Occipital lobe (tissue), 2 donors: ENCODE data around the gene SENP7. TPM values are rescaled to one million over a fixed set of nuclear protein-coding genes. Genes with fewer than 3 reads are reported as not detected.
"Not testable (repeated sequence)": the region's sequence is repeated elsewhere in the genome, so short reads cannot be mapped to it uniquely, and the experiment has no call there.

Experiments
- DNase-seq: peaks from one replicate; lab custom pipeline; 2025; lab: John Stamatoyannopoulos, UW
- total RNA-seq: library from RNA; depleted of rRNA; stranded (reverse); fragments of >200 nt; gene quantifications from one replicate; pipeline ENCODE4 v1.2.3, GENCODE V29; 2014

SENP7 gene
- total RNA-seq, 1 donor from 2014 or later = 107 TPM

GRCh38 chr3:101453961-101454360, 59.1 kb downstream of the SENP7 start:
- no peak for DNase-seq

GRCh38 chr3:101438641-101439040, 74.4 kb downstream of the SENP7 start:
- DNase-seq = not testable (repeated sequence)

DNA sequence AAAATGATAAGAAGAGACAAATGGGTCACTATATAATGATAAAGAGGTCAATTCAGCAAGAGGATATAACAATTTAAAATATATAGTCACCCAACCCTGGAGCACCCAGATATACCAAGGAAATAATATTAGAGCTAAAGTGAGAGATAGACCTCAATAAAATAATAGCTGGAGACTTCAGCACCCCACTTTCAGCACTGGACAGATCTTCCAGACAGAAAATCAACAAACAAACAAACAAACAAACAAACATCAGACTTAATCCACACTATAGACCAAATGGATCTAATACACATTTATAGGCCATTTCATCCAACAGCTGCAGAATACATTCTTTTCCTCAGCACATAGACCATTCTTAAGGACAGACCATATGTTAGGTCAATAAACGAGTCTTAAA, 79.4 kb downstream of the SENP7 start:
- DNase-seq = no peak

GRCh38 chr3:101423984-101424888, 88.8 kb downstream of the SENP7 start:
- no peak for DNase-seq

- DNase-seq = no peak
Measured at GRCh38 chr3:101418851-101419250, 94.2 kb downstream of the SENP7 start.

DNA sequence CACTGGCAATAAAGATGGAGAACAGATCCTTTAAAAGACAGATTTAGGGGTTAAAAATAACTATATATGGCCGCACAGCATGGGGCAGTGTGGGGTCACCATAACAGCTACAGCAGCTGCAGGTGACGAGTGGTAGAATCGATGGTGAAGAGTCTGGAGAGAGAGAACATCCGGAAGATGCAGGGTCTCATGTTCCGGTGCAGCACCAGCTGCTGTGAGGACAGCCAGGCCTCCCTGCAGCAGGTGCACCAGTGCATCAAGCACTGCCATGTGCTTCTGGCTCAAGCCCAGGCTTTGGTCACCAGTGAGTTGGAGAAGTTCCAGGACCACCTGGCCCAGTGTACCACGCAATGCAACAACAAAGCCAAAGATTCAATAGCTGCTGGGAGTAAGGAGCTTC, 98.9 kb downstream of the SENP7 start:
- no peak for DNase-seq

GRCh38 chr3:101413656-101414055, 99.4 kb downstream of the SENP7 start:
- DNase-seq = no peak

DNA sequence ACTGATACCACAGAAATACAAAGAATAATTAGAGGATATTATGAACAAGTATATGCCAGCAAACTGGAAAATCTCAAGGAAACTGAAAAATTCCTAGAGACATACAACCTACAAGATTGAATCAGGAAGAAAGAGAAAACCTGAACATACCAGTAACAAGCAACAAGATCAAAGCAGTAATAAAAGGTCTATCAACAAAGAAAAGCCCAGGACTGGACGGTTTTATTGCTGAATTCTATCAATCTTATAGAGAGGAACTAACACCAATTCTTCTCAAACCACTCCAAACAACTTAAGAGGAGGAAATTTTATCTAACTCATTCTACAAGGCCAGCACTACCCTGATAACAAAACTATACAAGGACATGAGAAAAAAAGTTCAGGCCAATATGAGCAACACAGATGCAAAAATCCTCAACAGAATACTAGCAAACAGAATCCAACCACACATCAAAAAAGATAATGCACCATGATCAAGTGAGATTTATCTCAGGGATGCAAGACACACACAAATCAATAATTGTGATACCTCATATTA, 121.5 kb downstream of the SENP7 start:
- no peak for DNase-seq

GRCh38 chr3:101388706-101389105, 124.3 kb downstream of the SENP7 start:
- DNase-seq = no peak

DNA sequence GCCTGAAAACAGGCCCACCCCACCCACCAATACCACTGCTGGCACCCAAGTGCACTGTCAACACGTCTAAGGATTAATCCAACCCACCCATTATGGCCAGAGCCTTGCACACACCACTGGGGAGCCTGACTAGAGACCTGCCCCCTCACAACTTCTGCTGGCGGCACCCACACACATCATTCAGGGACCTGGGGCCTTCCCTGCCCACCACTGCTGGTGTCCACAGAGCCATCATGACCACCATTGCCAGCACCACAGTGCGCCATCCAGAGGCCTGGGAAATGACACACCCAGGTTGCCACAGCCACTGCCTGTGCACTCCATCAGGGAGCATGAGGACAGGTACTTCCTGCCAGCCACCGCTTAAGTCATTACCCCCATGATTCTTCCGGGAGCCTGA, 125.7 kb downstream of the SENP7 start:
- no peak for DNase-seq

DNA sequence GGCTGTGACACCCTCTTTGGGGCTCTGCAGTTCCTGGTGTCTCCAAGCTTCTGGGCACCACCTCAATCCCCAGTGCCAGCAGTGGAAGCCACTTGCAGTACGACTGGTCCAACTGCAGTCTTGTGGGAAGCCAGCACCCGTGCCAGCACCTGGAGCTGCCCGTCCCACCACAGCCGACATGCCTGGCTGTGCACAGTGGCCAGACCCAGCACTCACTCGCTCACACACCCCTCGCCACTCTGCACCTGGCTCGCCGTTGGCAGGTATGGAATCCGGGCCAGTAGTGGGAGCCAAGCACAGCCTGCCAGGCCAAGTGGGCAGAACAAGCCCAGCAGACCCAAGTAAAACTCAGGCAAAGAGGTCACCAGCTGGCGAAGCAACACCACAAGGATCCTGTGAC, 128.6 kb downstream of the SENP7 start:
- DNase-seq = no peak

GRCh38 chr3:101383656-101384055, 129.4 kb downstream of the SENP7 start:
- no peak for DNase-seq

- DNase-seq = no peak
Measured at GRCh38 chr3:101383156-101383575, 129.8 kb downstream of the SENP7 start.

DNA sequence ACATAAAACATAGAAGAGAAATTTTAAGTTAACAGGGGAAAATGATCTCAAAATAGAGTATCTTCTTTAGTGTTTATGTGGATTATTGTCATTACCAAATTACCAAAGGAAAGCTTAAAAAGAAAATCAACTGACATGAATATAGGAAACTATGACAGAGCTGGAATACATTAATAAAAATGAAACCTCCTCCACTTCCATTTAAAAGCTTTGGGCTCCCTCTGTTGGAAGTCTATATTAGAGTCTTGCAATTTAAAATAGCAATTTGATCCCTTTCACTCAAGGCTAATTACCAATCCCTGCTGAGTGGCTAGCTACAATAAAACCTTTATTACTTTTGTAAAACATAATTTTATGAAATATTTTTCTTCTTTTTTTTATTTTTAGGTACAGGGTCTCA, 131.2 kb downstream of the SENP7 start:
- DNase-seq = no peak

GRCh38 chr3:101379658-101380376, 133.2 kb downstream of the SENP7 start:
- DNase-seq = no peak

GRCh38 chr3:101377796-101378195, 135.2 kb downstream of the SENP7 start:
- no peak for DNase-seq

DNA sequence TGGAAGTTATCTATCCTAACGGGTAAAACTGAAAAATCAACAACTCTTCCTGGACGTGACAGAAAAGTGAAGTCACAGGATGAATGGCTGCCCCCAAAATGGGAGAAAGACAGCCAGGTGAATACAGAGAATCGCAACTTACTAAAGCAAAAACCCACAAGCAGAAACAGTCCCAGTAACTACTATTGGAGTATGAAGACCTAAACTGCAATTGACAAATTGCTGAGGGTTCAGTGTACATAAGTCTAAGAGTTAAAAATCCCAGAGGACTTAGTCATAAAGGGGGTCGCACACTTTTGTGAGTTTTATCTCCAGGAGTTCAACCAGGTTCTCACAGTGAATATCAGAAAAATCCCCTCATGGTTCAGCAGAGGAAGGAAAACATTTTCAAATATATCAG, 135.8 kb downstream of the SENP7 start:
- DNase-seq = no peak

DNA sequence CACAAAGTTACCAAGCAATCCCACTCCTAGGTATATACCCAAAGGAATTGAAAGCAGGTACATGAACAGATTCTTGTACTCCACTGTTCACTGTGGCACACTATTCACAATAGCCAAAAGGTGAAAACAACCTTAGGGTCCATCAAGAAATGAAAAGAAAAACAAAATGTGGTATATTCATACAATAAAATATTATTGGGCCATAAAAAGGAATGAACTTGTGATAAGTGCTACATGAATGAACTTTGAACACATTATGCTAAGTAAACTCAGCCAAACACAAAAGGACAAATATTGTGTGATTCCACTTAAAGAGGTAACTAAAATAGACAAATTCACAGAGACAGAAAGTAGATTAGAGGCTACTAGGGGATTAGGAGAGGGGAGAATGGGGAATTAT, 137.4 kb downstream of the SENP7 start:
- no peak for DNase-seq

DNA sequence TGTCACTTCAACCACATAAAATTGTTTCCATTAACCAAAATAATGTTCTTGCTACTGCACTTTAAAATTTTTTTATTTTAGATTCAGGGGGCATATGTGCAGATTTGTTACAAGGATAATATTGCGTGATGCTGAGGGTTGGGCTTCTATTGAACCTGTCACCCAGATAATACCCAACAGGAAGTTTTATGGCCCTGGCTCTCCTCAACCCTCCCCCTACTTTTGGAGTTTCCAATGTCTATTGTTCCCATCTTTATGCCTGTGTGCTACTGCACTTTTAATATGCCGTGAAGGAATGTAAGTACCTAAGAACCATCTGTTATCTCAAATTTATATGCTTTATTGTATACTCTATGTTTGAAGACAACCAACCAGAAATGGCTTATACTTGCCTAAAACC, 150.6 kb downstream of the SENP7 start:
- no peak for DNase-seq

DNA sequence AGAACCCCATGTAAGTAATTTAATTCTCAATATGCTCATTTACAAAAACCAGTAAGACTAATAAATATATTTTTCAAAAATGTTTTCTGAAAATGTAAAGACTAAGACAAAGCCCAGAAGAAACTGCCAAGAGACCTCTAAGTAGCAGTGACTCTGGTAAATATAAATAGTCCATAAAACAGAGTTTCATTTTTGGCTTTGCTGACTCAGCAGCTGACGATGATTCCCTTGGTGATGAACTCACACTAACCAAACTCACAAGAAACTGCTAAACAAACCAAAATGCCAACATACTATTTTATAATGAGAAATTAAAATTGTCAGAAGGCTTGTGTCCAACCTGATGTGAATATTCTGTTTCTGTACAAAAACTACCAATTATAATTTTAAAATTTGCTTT, 161.2 kb downstream of the SENP7 start:
- DNase-seq = no peak

DNA sequence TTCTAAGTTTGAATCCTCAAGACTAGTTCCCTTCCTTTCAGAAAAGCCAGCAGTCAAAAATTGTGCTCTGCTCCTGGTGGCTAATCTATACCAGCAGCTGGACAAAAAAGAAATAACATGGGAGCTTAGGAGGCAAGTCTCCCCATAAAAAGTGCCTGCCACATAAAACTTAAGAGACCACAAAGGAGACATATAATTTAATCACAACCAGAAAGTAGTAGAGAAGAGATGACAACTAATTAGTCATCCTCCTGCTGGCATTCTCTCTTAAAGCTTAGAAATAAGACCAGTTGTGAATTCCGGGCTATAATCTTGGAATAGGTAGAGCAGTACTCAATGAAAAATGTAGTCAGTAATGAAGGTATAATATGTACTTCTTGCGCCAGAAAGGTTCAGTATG, 172.4 kb downstream of the SENP7 start:
- DNase-seq = no peak

DNA sequence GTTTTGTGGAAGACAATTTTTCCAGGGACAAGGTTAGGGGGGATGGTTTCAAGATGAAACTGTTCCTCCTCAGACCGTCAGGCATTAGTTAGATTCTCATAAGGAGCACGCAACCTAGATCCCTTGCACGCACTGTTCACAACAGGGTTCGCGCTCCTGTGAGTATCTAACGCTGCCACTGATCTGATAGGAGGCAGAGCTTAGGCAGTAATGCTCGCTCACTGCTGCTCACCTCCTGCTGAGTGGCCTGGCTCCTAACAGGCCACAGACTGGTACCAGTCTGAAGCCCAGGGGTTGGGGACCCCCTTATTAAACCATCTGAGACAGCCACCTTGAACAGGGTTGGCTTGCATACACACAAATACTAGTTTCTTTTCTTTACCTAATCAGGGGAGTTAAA, 179.1 kb downstream of the SENP7 start:
- DNase-seq = no peak
